ENCODE results near the gene NEXN. TPM values are rescaled to one million over a fixed set of nuclear protein-coding genes. Genes with fewer than 3 reads are reported as not detected.
A peak's percentile ranks its signal among the peaks of the same experiment; 100 is the strongest.
"Not testable (repeated sequence)": the region's sequence is repeated elsewhere in the genome, so short reads cannot be mapped to it uniquely, and the experiment has no call there.

Gene NEXN
- polyA plus RNA-seq, 1 experiment = 7.8 TPM

- H3K4me3 ChIP-seq (ENCODE audit: low read depth, low read length) = no peak overlapping the region
- no peaks in the 10 kb centered on the region for H3K27me3 ChIP-seq (ENCODE audit: control insufficient read depth, insufficient read depth, low read length)
- H3K36me3 ChIP-seq (ENCODE audit: control insufficient read depth, insufficient read depth, low read length) = no peaks in the 10 kb centered on the region
- CTCF ChIA-PET = interaction anchor here (0.9 to 1.4 kb wide), 5 partner anchors 15 to 324 kb away, joined by 3 to 10 read pairs (median 5); no protein-coding TSS in a partner anchor
- peak; percentile 71 for TF ChIP-seq CTCF (IDR thresholded peaks at IDR 0.05; ENCODE audit: insufficient read depth, low read depth, low read length)
- POLR2A ChIA-PET = interaction anchor here (0.5 kb wide), 1 partner anchor 580 kb away, joined by 3 read pairs; no protein-coding TSS in a partner anchor
- peak; percentile 10 for DNase-seq (ENCODE audit: low read depth)
Measured at GRCh38 chr1:77900687-77901293, 12.4 kb downstream of the NEXN start.

- no peak for DNase-seq (ENCODE audit: low read depth)
- Histone ChIP-seq H3K36me3 (ENCODE audit: control insufficient read depth, insufficient read depth, low read length) (no peaks in the 10 kb centered on the region), H3K27me3 (ENCODE audit: control insufficient read depth, insufficient read depth, low read length) (no peaks in the 10 kb centered on the region), H3K4me3 (ENCODE audit: low read depth, low read length) (no peak overlapping the region)
- CTCF ChIA-PET = no interaction called here
- TF ChIP-seq CTCF (IDR thresholded peaks at IDR 0.05; ENCODE audit: insufficient read depth, low read depth, low read length) = no peak
- POLR2A ChIA-PET = no interaction called here
Measured at GRCh38 chr1:77905603-77906002, 17.2 kb downstream of the NEXN start.

GRCh38 chr1:77906019-77906545 lies 17.7 kb downstream of the NEXN start:
- Histone ChIP-seq H3K36me3 (ENCODE audit: control insufficient read depth, insufficient read depth, low read length) (no peaks in the 10 kb centered on the region), H3K27me3 (ENCODE audit: control insufficient read depth, insufficient read depth, low read length) (no peaks in the 10 kb centered on the region), H3K4me3 (ENCODE audit: low read depth, low read length) (no peak overlapping the region)
- ChIA-PET POLR2A (no interaction called here), CTCF (no interaction called here)
- no peak for TF ChIP-seq CTCF (IDR thresholded peaks at IDR 0.05; ENCODE audit: insufficient read depth, low read depth, low read length)
- DNase-seq (ENCODE audit: low read depth) = no peak

- TF ChIP-seq CTCF (IDR thresholded peaks at IDR 0.05; ENCODE audit: insufficient read depth, low read depth, low read length) = no peak
- Histone ChIP-seq H3K36me3 (ENCODE audit: control insufficient read depth, insufficient read depth, low read length) (no peaks in the 10 kb centered on the region), H3K27me3 (ENCODE audit: control insufficient read depth, insufficient read depth, low read length) (no peaks in the 10 kb centered on the region), H3K4me3 (ENCODE audit: low read depth, low read length) (no peak overlapping the region)
- CTCF ChIA-PET = no interaction called here
- POLR2A ChIA-PET = no interaction called here
- no peak for DNase-seq (ENCODE audit: low read depth)
Measured at GRCh38 chr1:77906624-77907023, 18.2 kb downstream of the NEXN start.

GRCh38 chr1:77910116-77910515 lies 21.7 kb downstream of the NEXN start:
- H3K4me3 ChIP-seq (ENCODE audit: low read depth, low read length) = no peak overlapping the region
- DNase-seq (ENCODE audit: low read depth) = no peak
- no peak for TF ChIP-seq CTCF (IDR thresholded peaks at IDR 0.05; ENCODE audit: insufficient read depth, low read depth, low read length)
- POLR2A ChIA-PET = no interaction called here
- H3K27me3 ChIP-seq (ENCODE audit: control insufficient read depth, insufficient read depth, low read length) = no peaks in the 10 kb centered on the region
- no peaks in the 10 kb centered on the region for H3K36me3 ChIP-seq (ENCODE audit: control insufficient read depth, insufficient read depth, low read length)
- CTCF ChIA-PET = no interaction called here

GRCh38 chr1:77918918-77919317 lies 30.5 kb downstream of the NEXN start:
- CTCF ChIA-PET; POLR2A ChIA-PET; DNase-seq (ENCODE audit: low read depth); H3K36me3 ChIP-seq (ENCODE audit: control insufficient read depth, insufficient read depth, low read length); H3K27me3 ChIP-seq (ENCODE audit: control insufficient read depth, insufficient read depth, low read length); H3K4me3 ChIP-seq (ENCODE audit: low read depth, low read length): not testable (repeated sequence)
